B cell (primary cell): ENCODE results near the gene SKA1. TPM values are rescaled to one million over a fixed set of nuclear protein-coding genes. Genes with fewer than 3 reads are reported as not detected.

ENCODE experiments used
- ATAC-seq: fragments of 200-7000 bp; cut with Tn5 transposase; one replicate; pipeline ENCODE4 v1.10.0; 2021; ENCODE audit warnings: low read depth, mild to moderate bottlenecking, moderate number of reproducible peaks, moderate library complexity
- CTCF ChIA-PET: fragments of 350-600 bp; sonication (Branson Sonifier 250); formaldehyde crosslinking; loops from one replicate; lab custom pipeline; 2021; ENCODE audit warnings: antibody characterized with exemption, inconsistent platforms; lab: Charles Lee
- POLR2A ChIA-PET: fragments of 350-600 bp; sonication (Branson Sonifier 250); formaldehyde crosslinking; loops from one replicate; lab custom pipeline; 2021; ENCODE audit warnings: antibody characterized with exemption; lab: Charles Lee
- DNase-seq: peaks from one replicate; pipeline ENCODE4 v3.0.0; 2013
- H2AFZ ChIP-seq: 2 replicates; pipeline ENCODE4 v1.6.1; 2012; ENCODE audit warnings: mild to moderate bottlenecking, low read depth, low read length; ENCODE audit not compliant: insufficient read depth, poor library complexity, severe bottlenecking
- H3K27ac ChIP-seq, 2 donors: 1 replicate in 1 of 2; 2 replicates in 1 of 2; pipeline ENCODE4 v1.5.1; 2012 to 2013; ENCODE audit warnings: low read length in 2 of 2, mild to moderate bottlenecking in 2 of 2, moderate library complexity in 1 of 2
- H3K27me3 ChIP-seq, 4 experiments: fragments of 200-600 bp in 1 of 4; sonication (generic) in 1 of 4; replicated peaks in 1 of 4; 1 replicate in 2 of 4; 2 replicates in 2 of 4; pipeline versions ENCODE4 v1.6.1 to v1.7.0; 2013 to 2016; ENCODE audit warnings: low read length in 3 of 4, mild to moderate bottlenecking in 2 of 4, mixed read lengths in 1 of 4, moderate library complexity in 1 of 4; ENCODE audit not compliant: insufficient read depth in 4 of 4, control insufficient read depth in 3 of 4; ENCODE audit errors: control extremely low read depth in 1 of 4
- H3K36me3 ChIP-seq, 2 experiments: replicated peaks in 1 of 2; 1 replicate in 1 of 2; 2 replicates in 1 of 2; pipeline versions ENCODE4 v1.6.1 to v1.7.1; 2013; ENCODE audit warnings: low read length in 1 of 2; ENCODE audit not compliant: insufficient read depth in 2 of 2, control insufficient read depth in 1 of 2; ENCODE audit errors: control extremely low read depth in 1 of 2, extremely low read depth in 1 of 2
- H3K4me1 ChIP-seq, 2 donors: fragments of 200-600 bp in 1 of 2; sonication (generic) in 1 of 2; 1 replicate in 1 of 2; 2 replicates in 1 of 2; pipeline versions ENCODE4 v1.5.1 to v1.6.1; 2013 to 2017; ENCODE audit warnings: low read length in 2 of 2; ENCODE audit not compliant: control insufficient read depth in 2 of 2, insufficient read depth in 2 of 2
- H3K4me2 ChIP-seq: replicated peaks from 2 replicates; pipeline ENCODE3; 2012; ENCODE audit warnings: mild to moderate bottlenecking, low read depth, low read length; ENCODE audit not compliant: poor library complexity, severe bottlenecking
- H3K4me3 ChIP-seq, 5 experiments: fragments of 200-600 bp in 1 of 5; sonication (generic) in 1 of 5; 1 replicate in 3 of 5; 2 replicates in 2 of 5; pipeline versions ENCODE4 v1.5.1 to v1.7.0; 2011 to 2016; ENCODE audit warnings: low read length in 4 of 5, mild to moderate bottlenecking in 4 of 5, low read depth in 2 of 5, control low read depth in 1 of 5, moderate library complexity in 1 of 5; ENCODE audit not compliant: insufficient read depth in 1 of 5; ENCODE audit errors: control extremely low read depth in 1 of 5, extremely low read depth in 1 of 5
- H3K79me2 ChIP-seq: fragments of 200-600 bp; sonication (generic); one replicate; pipeline ENCODE4 v1.6.0; 2016; ENCODE audit warnings: low read length; ENCODE audit not compliant: control insufficient read depth, insufficient read depth
- H3K9ac ChIP-seq: fragments of 200-600 bp; sonication (generic); 2 replicates; pipeline ENCODE4 v1.6.1; 2017; ENCODE audit warnings: mild to moderate bottlenecking, low read length, moderate library complexity
- H3K9me3 ChIP-seq, 3 donors: one replicate each; pipeline versions ENCODE4 v1.6.1 to v1.7.1; 2013; ENCODE audit warnings: low read length in 2 of 3; ENCODE audit not compliant: control insufficient read depth in 2 of 3, insufficient read depth in 1 of 3; ENCODE audit errors: control extremely low read depth in 1 of 3
- H4K20me1 ChIP-seq: 2 replicates; pipeline ENCODE4 v1.6.0; 2012; ENCODE audit warnings: mild to moderate bottlenecking, low read length; ENCODE audit not compliant: insufficient read depth, control insufficient read depth, poor library complexity, severe bottlenecking
- H3K27ac Mint-ChIP-seq: one replicate; pipeline ENCODE4 v1.8.0; 2021; ENCODE audit warnings: mixed read lengths
- H3K27me3 Mint-ChIP-seq: one replicate; pipeline ENCODE4 v1.8.0; 2021; ENCODE audit warnings: mixed read lengths
- H3K4me1 Mint-ChIP-seq: one replicate; pipeline ENCODE4 v1.8.0; 2021; ENCODE audit warnings: mixed read lengths
- H3K4me3 Mint-ChIP-seq: one replicate; pipeline ENCODE4 v1.8.0; 2021; ENCODE audit warnings: mixed read lengths
- H3K9me3 Mint-ChIP-seq: one replicate; pipeline ENCODE4 v1.8.0; 2022; ENCODE audit warnings: mixed read lengths; ENCODE audit not compliant: insufficient read depth
- CTCF ChIP-seq: fragments of 200-600 bp; IDR thresholded peaks from one replicate; pipeline ENCODE4 v1.8.0; 2022; ENCODE audit warnings: antibody characterized with exemption, mild to moderate bottlenecking
- EZH2 ChIP-seq: IDR thresholded peaks from 2 replicates; pipeline ENCODE4 v1.6.1; 2012; ENCODE audit warnings: borderline replicate concordance, low read depth, mild to moderate bottlenecking, moderate library complexity, low read length; ENCODE audit not compliant: insufficient read depth, poor library complexity, severe bottlenecking
- WGBS: methylation state at CpG from one replicate; pipeline ENCODE4 v1.1.5; 2013; ENCODE audit warnings: missing lambda C conversion rate; ENCODE audit not compliant: insufficient coverage; 5-methylcytosine and 5-hydroxymethylcytosine counted together
- intact Hi-C: fragments of 100-400 bp; cut with micrococcal nuclease; formaldehyde crosslinking; loops from one replicate; pipeline ENCODE4 v1.10.0; 2022
- polyA plus RNA-seq: library from polyadenylated mRNA; depleted of rRNA; stranded (reverse); fragments of >200 nt; gene quantifications from 2 replicates; pipeline ENCODE4 v1.2.3, GENCODE V29; 2012
- total RNA-seq, 2 donors: library from RNA; stranded (reverse); fragments of 120-200 nt in 1 of 2; gene quantifications; 1 replicate in 1 of 2; 2 replicates in 1 of 2; pipeline versions ENCODE4 v1.2.3 to v1.2.4, GENCODE V29; 2013 to 2022

Gene SKA1
- total and polyA plus RNA-seq, 2 donors (not counting 1 experiment from before 2014, with no cell fraction given), result 0.28 to 0.52 TPM

DNA sequence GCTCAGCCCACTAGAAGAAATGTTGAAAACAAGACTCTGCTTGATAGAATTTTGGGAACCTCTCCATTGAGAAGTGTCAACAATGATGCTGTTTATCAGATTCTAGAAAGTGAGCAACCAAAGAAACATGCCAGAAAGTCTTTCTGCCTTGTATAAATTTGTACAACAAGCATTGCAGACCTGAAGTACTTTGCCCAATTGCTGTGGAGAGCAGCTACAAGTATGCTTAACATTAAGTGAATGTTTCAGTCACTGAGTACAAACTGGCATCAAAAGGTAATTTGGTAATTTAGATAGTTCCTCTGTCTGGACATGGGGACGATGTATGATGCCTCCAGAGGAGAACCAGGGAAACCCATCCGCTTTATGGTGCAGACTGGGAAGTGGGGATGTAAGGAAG lies 33.4 kb upstream of the SKA1 start:
- Mint-ChIP-seq H3K4me1 (peaks cover 29% of the 10 kb centered on the region), H3K27ac (no peak overlapping the region), H3K9me3 (no peaks in the 10 kb centered on the region), H3K27me3 (no peaks in the 10 kb centered on the region), H3K4me3 (no peak overlapping the region)
- POLR2A ChIA-PET, result no interaction called here
- intact Hi-C loops, result no loop called here
- Histone ChIP-seq H4K20me1 (no peaks in the 10 kb centered on the region), H3K27ac (no peak overlapping the region), H2AFZ (no peak overlapping the region), H3K4me1 (peaks cover 21 to 27% of the 10 kb centered on the region in 2 donors), H3K79me2 (no peaks in the 10 kb centered on the region), H3K4me2 (no peak overlapping the region), H3K4me3 (no peak overlapping the region), H3K9me3 (peaks cover 0 to 8% (median 0%) of the 10 kb centered on the region in 3 donors), H3K36me3 (no peaks in the 10 kb centered on the region), H3K9ac (no peak overlapping the region), H3K27me3 (no peaks in the 10 kb centered on the region)
- CTCF ChIA-PET, result no interaction called here
- TF ChIP-seq EZH2, result no peak
- TF ChIP-seq CTCF, result no peak
- ATAC-seq (no peak), DNase-seq (no peak)
- WGBS, result 88% methylated on average over 2 of the region's 2 CpGs

GRCh38 chr18:50350699-50351098 lies 24.1 kb upstream of the SKA1 start:
- no peaks in the 10 kb centered on the region for H3K4me1 ChIP-seq
- H3K27me3 ChIP-seq, result peaks cover 0 to 8% (median 0%) of the 10 kb centered on the region in 4 experiments
- no peak overlapping the region for H2AFZ ChIP-seq
- TF ChIP-seq CTCF, result no peak
- TF ChIP-seq EZH2, result no peak
- no peaks in the 10 kb centered on the region for H3K9me3 ChIP-seq
- H3K79me2 ChIP-seq, result no peaks in the 10 kb centered on the region
- peaks cover 27% of the 10 kb centered on the region for H3K27me3 Mint-ChIP-seq
- H3K4me1 Mint-ChIP-seq, result peaks cover under 1% of the 10 kb centered on the region
- no peak for ATAC-seq
- ChIA-PET CTCF (interaction anchor here (0.6 to 0.9 kb wide), 2 partner anchors 148 to 495 kb away, joined by 3 read pairs; no protein-coding TSS in a partner anchor), POLR2A (no interaction called here)
- H3K4me3 Mint-ChIP-seq, result no peak overlapping the region
- intact Hi-C loops, result loop anchor here (2.0 kb wide), 1 partner anchor 26 kb away; no protein-coding TSS in a partner anchor
- H3K4me3 ChIP-seq, result no peak overlapping the region
- H4K20me1 ChIP-seq, result no peaks in the 10 kb centered on the region
- no peak overlapping the region for H3K9ac ChIP-seq
- 90% methylated on average over 1 of the region's 2 CpGs for WGBS
- H3K4me2 ChIP-seq, result no peak overlapping the region
- H3K36me3 ChIP-seq, result no peaks in the 10 kb centered on the region
- DNase-seq, result no peak
- no peak overlapping the region for H3K27ac Mint-ChIP-seq
- no peak overlapping the region for H3K27ac ChIP-seq
- H3K9me3 Mint-ChIP-seq, result no peaks in the 10 kb centered on the region
